SJSA1 (cell line): ENCODE data around the gene DLG2. TPM values are rescaled to one million over a fixed set of nuclear protein-coding genes. Genes with fewer than 3 reads are reported as not detected.

ENCODE experiments used
- DNase-seq, 2 experiments: peaks; one replicate each; pipeline ENCODE4 v3.0.0-alpha.2; 2015 to 2020; ENCODE audit warnings: low spot score in 2 of 2, low read depth in 1 of 2
- H3K27ac ChIP-seq: fragments of 250-450 bp; sonication (Bioruptor Pico); 2 replicates; pipeline ENCODE4 v1.5.1; 2020; ENCODE audit warnings: mild to moderate bottlenecking, moderate library complexity
- H3K27me3 ChIP-seq: fragments of 250-450 bp; sonication (Bioruptor Pico); replicated peaks from 2 replicates; pipeline ENCODE4 v1.5.1; 2020; ENCODE audit warnings: mild to moderate bottlenecking, moderate library complexity
- H3K36me3 ChIP-seq: fragments of 250-450 bp; sonication (Bioruptor Pico); 2 replicates; pipeline ENCODE4 v1.5.1; 2020; ENCODE audit warnings: mild to moderate bottlenecking
- H3K4me1 ChIP-seq: fragments of 250-450 bp; sonication (Bioruptor Pico); replicated peaks from 2 replicates; pipeline ENCODE4 v1.6.1; 2021; ENCODE audit warnings: mild to moderate bottlenecking
- H3K4me3 ChIP-seq: fragments of 250-450 bp; sonication (Bioruptor Pico); 2 replicates; pipeline ENCODE4 v1.5.1; 2020; ENCODE audit warnings: mild to moderate bottlenecking
- H3K9me3 ChIP-seq: fragments of 250-450 bp; sonication (Bioruptor Pico); replicated peaks from 2 replicates; pipeline ENCODE4 v1.5.1; 2020; ENCODE audit warnings: mild to moderate bottlenecking
- total RNA-seq: library from RNA; depleted of rRNA; stranded (reverse); fragments of >200 nt; shearing (Covaris generic); gene quantifications from 2 replicates; pipeline ENCODE4 v1.2.3, GENCODE V29; 2014

Gene DLG2
- total RNA-seq, 1 experiment from 2014 or later, result 0.13 TPM

DNA sequence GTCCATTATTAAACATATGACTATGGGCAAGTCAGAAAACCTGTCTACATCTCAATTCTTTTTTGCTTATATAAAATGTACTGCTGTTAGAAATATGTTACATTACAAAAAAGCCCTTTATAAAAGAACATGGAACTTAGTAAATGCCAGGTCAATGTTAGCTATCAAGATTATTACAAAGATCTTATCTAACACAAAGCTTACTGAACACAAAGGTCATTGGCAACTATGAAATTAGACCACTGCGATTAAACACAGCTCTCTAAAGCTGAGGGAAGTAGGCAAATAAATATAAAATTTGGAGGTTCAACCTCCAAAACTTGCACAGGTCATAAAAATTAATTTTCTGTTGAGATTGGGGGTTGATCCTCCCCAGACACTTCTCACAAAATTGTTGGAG, 1648.2 kb downstream of the DLG2 start:
- H3K4me1 ChIP-seq, result no peaks in the 10 kb centered on the region
- no peaks in the 10 kb centered on the region for H3K27me3 ChIP-seq
- H3K36me3 ChIP-seq, result no peaks in the 10 kb centered on the region
- no peak for DNase-seq
- no peaks in the 10 kb centered on the region for H3K9me3 ChIP-seq
- H3K27ac ChIP-seq, result no peak overlapping the region
- no peak overlapping the region for H3K4me3 ChIP-seq

DNA sequence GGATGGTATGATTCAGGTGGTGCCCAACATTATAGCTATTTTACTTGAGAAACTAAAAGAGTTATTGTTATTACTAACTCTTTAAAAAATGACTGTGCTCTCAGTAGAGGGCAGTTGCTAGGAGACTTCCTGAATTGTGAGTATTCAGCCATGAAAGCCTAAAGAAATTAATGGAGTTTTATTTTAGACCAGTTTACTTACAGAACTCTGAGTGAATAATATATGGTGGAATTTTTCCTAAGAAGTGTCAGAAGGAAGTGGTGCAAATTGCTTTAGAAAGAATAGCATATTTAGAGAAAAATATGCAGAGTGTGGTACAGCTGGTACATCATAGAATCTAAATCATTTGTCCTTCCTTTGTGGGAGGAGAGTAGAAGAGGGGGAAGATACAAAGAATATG, 1651.1 kb downstream of the DLG2 start:
- Histone ChIP-seq H3K36me3 (no peaks in the 10 kb centered on the region), H3K4me1 (no peaks in the 10 kb centered on the region), H3K27ac (no peak overlapping the region), H3K27me3 (no peaks in the 10 kb centered on the region), H3K4me3 (no peak overlapping the region), H3K9me3 (no peaks in the 10 kb centered on the region)
- no peak for DNase-seq

DNA sequence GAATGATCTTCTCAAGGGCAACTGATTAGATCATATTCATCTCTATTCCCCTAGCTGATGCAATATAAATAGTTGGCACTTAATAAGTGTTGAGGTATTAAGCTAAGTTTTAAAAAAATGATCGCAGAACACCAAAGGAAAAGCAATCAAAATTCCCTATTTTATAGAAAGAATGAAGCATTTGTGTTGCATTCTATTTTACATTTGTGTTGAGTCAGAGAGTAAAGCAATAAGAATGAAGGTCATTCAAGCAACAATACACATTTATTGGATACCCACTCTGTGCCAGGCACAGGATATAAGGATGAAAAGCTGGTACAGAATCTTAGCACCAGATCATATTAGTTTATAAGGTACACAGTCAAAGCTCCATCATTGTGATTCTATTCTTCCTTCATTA, 1654.6 kb downstream of the DLG2 start:
- H3K27me3 ChIP-seq, result no peaks in the 10 kb centered on the region
- H3K4me3 ChIP-seq, result no peak overlapping the region
- no peak for DNase-seq
- no peak overlapping the region for H3K27ac ChIP-seq
- H3K9me3 ChIP-seq, result no peaks in the 10 kb centered on the region
- no peaks in the 10 kb centered on the region for H3K4me1 ChIP-seq
- no peaks in the 10 kb centered on the region for H3K36me3 ChIP-seq

DNA sequence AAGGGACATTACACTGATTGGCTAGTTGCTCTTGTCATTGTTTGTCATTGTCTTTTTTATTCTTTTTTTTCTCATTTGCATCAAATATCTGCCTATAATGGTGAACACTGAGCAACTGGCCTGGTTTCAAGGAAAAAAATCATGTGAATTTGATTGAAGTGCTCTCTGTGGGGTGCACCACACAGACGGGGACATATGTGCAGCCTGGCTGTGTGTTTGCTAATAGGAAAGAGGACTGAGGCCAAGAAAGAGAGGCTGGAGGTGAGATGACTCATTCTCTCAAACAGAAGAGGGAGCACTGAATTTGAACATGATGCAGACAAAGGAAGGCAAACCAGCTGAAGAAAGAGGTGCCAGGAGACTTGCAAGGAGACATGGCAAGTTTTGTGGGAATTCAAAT, 1656.1 kb downstream of the DLG2 start:
- no peak overlapping the region for H3K4me3 ChIP-seq
- no peaks in the 10 kb centered on the region for H3K9me3 ChIP-seq
- H3K27ac ChIP-seq, result no peak overlapping the region
- H3K36me3 ChIP-seq, result no peaks in the 10 kb centered on the region
- DNase-seq, result no peak
- H3K27me3 ChIP-seq, result no peaks in the 10 kb centered on the region
- H3K4me1 ChIP-seq, result no peaks in the 10 kb centered on the region

- Histone ChIP-seq H3K36me3 (no peaks in the 10 kb centered on the region), H3K4me1 (no peaks in the 10 kb centered on the region), H3K9me3 (no peaks in the 10 kb centered on the region), H3K27ac (no peak overlapping the region), H3K27me3 (no peaks in the 10 kb centered on the region), H3K4me3 (no peak overlapping the region)
- DNase-seq, result no peak
These were observed 1657.0 kb downstream of the DLG2 start for GRCh38 chr11:83970061-83970671.

GRCh38 chr11:83957038-83957900, 1669.9 kb downstream of the DLG2 start:
- Histone ChIP-seq H3K27me3 (no peaks in the 10 kb centered on the region), H3K4me3 (no peak overlapping the region), H3K36me3 (no peaks in the 10 kb centered on the region), H3K9me3 (no peaks in the 10 kb centered on the region), H3K4me1 (no peaks in the 10 kb centered on the region), H3K27ac (no peak overlapping the region)
- no peak for DNase-seq

DNA sequence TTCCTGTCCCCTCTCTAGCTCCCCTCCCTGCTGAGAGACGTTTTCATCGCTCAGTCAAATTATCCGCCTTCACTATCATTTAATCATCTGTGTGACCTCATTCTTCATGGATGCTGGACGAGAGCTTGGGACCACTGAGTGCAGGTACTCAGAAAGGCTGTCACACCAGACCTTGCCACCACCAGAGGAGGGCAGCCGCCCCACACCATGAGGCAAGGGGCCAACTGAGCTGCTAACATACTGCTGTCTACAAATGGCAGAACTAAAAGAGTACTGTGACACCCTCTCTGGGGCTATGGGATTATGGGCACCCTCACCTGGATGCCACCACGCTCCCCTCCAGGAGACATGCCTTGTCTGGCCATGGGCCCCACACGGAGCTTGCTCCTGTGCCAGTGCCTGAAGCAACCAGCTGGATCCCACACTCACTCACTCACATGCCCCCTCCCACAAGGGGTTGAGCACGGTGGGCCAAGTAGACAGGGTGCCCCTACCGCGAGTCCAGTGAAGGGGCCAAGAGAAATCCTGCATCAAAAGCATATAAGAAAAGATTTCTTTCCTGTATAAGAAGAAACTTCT, 1670.9 kb downstream of the DLG2 start:
- H3K27me3 ChIP-seq, result no peaks in the 10 kb centered on the region
- no peak for DNase-seq
- H3K4me3 ChIP-seq, result no peak overlapping the region
- H3K4me1 ChIP-seq, result no peaks in the 10 kb centered on the region
- H3K27ac ChIP-seq, result no peak overlapping the region
- H3K36me3 ChIP-seq, result no peaks in the 10 kb centered on the region
- H3K9me3 ChIP-seq, result no peaks in the 10 kb centered on the region

GRCh38 chr11:83954780-83955179, 1672.4 kb downstream of the DLG2 start:
- no peaks in the 10 kb centered on the region for H3K36me3 ChIP-seq
- no peaks in the 10 kb centered on the region for H3K27me3 ChIP-seq
- H3K9me3 ChIP-seq, result no peaks in the 10 kb centered on the region
- H3K4me3 ChIP-seq, result no peak overlapping the region
- DNase-seq, result no peak
- H3K27ac ChIP-seq, result no peak overlapping the region
- no peaks in the 10 kb centered on the region for H3K4me1 ChIP-seq

GRCh38 chr11:83951521-83951920, 1675.6 kb downstream of the DLG2 start:
- Histone ChIP-seq H3K36me3 (no peaks in the 10 kb centered on the region), H3K4me1 (no peaks in the 10 kb centered on the region), H3K9me3 (no peaks in the 10 kb centered on the region), H3K27me3 (no peaks in the 10 kb centered on the region), H3K4me3 (no peak overlapping the region), H3K27ac (no peak overlapping the region)
- no peak for DNase-seq

DNA sequence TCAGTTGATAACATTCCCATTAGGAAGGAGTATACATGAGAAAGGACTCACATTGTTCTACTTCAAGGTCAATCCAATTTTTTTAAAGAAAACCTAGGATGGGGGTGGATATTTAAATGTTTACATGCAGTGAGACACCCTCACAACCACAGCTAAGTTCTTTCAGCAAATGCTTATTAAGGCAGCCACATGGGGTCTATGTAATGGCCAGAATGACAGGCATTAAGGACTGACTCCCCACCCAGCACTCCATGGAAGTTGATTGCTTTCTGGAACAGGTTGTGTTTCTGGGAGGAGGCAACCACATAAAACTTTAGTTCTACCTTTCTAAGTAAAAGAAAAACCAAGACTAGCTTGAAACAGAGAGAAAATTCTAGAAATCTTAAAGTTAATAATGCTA, 1678.9 kb downstream of the DLG2 start:
- Histone ChIP-seq H3K27ac (no peak overlapping the region), H3K4me1 (no peaks in the 10 kb centered on the region), H3K4me3 (no peak overlapping the region), H3K27me3 (no peaks in the 10 kb centered on the region), H3K36me3 (no peaks in the 10 kb centered on the region), H3K9me3 (no peaks in the 10 kb centered on the region)
- no peak for DNase-seq

DNA sequence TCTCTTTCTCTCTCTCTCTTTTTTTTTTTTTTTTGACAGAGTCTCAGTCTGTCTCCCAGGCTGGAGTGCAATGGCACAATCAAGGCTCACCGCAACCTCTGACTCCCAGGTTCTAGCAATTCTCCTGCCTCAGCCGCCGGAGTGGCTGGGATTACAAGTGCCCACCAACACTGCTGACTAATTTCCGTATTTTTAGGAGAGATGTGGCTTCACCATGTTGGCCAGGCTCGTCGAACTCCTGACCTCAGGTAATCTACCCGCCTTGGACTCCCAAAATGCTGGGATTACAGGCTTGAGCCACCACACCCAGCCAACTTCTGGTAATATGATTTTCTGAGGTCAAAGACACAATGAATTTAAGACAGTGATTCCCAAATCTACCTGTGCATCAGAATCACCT, 1681.2 kb downstream of the DLG2 start:
- no peak overlapping the region for H3K27ac ChIP-seq
- H3K9me3 ChIP-seq, result no peaks in the 10 kb centered on the region
- no peak for DNase-seq
- H3K27me3 ChIP-seq, result no peaks in the 10 kb centered on the region
- no peak overlapping the region for H3K4me3 ChIP-seq
- H3K36me3 ChIP-seq, result no peaks in the 10 kb centered on the region
- H3K4me1 ChIP-seq, result no peaks in the 10 kb centered on the region

DNA sequence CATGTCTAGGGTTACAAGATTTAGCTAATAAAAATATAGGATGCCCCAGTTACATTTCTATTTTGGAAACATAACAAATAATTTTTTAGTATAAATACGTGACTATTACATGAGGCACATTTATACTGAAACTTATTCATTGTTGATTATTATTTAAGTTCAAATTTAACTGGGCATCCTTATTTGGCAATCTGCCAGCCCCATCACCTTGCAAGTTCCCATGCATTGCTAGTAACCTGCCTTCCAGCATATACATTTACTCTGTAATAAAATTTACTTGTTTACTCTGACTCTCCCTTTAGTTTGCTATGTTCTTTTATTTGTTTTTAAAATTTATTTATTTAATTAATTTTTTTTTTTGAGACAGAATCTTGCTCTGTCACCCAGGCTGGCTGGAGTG, 1686.1 kb downstream of the DLG2 start:
- H3K27me3 ChIP-seq, result no peaks in the 10 kb centered on the region
- H3K36me3 ChIP-seq, result no peaks in the 10 kb centered on the region
- H3K27ac ChIP-seq, result no peak overlapping the region
- no peak for DNase-seq
- no peaks in the 10 kb centered on the region for H3K4me1 ChIP-seq
- H3K9me3 ChIP-seq, result no peaks in the 10 kb centered on the region
- H3K4me3 ChIP-seq, result no peak overlapping the region

GRCh38 chr11:83938148-83938547, 1689.0 kb downstream of the DLG2 start:
- no peaks in the 10 kb centered on the region for H3K27me3 ChIP-seq
- H3K27ac ChIP-seq, result no peak overlapping the region
- no peaks in the 10 kb centered on the region for H3K9me3 ChIP-seq
- H3K36me3 ChIP-seq, result no peaks in the 10 kb centered on the region
- H3K4me1 ChIP-seq, result no peaks in the 10 kb centered on the region
- DNase-seq, result no peak
- no peak overlapping the region for H3K4me3 ChIP-seq

GRCh38 chr11:83933008-83933407, 1694.1 kb downstream of the DLG2 start:
- no peaks in the 10 kb centered on the region for H3K9me3 ChIP-seq
- H3K27me3 ChIP-seq, result no peaks in the 10 kb centered on the region
- no peak for DNase-seq
- no peak overlapping the region for H3K27ac ChIP-seq
- H3K4me1 ChIP-seq, result no peaks in the 10 kb centered on the region
- no peak overlapping the region for H3K4me3 ChIP-seq
- H3K36me3 ChIP-seq, result no peaks in the 10 kb centered on the region
